ENCODE data around the gene CYP4B1.

GRCh38 chr1:46819335-46819734, 20.5 kb downstream of the CYP4B1 start:
- TF ChIP-seq POLR2A (IDR thresholded peaks at IDR 0.05; ENCODE audit: low read length): no peak
- no peak for TF ChIP-seq GATA1 (IDR thresholded peaks at IDR 0.05; ENCODE audit: low read depth, low read length)

Data from erythroblast (primary cell).